Sigmoid colon (tissue), 7 donors: Measurements from ENCODE around the gene EXOC6. TPM values are rescaled to one million over a fixed set of nuclear protein-coding genes. Genes with fewer than 3 reads are reported as not detected.

ENCODE experiments used
- DNase-seq: peaks from one replicate; pipeline ENCODE4 v3.0.0-alpha.2; 2019
- H3K27ac ChIP-seq, 4 donors: fragments of 200-600 bp; sonication (generic); one replicate each; pipeline ENCODE4 v1.5.1; 2016 to 2019; ENCODE audit warnings: mild to moderate bottlenecking in 1 of 4
- H3K27me3 ChIP-seq, 3 donors: fragments of 200-600 bp; sonication (generic); one replicate each; pipeline ENCODE4 v1.5.1; 2019; ENCODE audit warnings: mild to moderate bottlenecking in 1 of 3
- H3K36me3 ChIP-seq, 4 donors: fragments of 200-600 bp; sonication (generic); one replicate each; pipeline ENCODE4 v1.5.1; 2016 to 2019
- H3K4me1 ChIP-seq, 4 donors: fragments of 200-600 bp; sonication (generic); one replicate each; pipeline ENCODE4 v1.5.1; 2017 to 2019
- H3K4me3 ChIP-seq, 4 donors: fragments of 200-600 bp; sonication (generic); one replicate each; pipeline ENCODE4 v1.5.1; 2017 to 2019; ENCODE audit warnings: mild to moderate bottlenecking in 2 of 4, moderate library complexity in 1 of 4
- H3K9me3 ChIP-seq, 4 donors: fragments of 200-600 bp in 3 of 4; sonication (generic) in 3 of 4; one replicate each; pipeline versions ENCODE4 v1.5.1 to v1.6.1; 2013 to 2019
- CTCF ChIP-seq, 4 experiments: fragments of 450-650 bp in 3 of 4; fragments of 200-600 bp in 1 of 4; IDR thresholded peaks; one replicate each; pipeline ENCODE4 v1.5.1; 2016 to 2019; ENCODE audit warnings: antibody characterized with exemption in 4 of 4, mild to moderate bottlenecking in 3 of 4, moderate library complexity in 2 of 4
- EP300 ChIP-seq, 4 donors: sonication (generic); formaldehyde crosslinking; IDR thresholded peaks; one replicate each; pipeline ENCODE4 v1.6.1; 2017; ENCODE audit warnings: antibody characterized with exemption in 4 of 4
- POLR2A ChIP-seq, 2 donors: fragments of 450-650 bp; IDR thresholded peaks; one replicate each; pipeline ENCODE4 v1.6.1; 2016; ENCODE audit warnings: antibody characterized with exemption in 2 of 2, mild to moderate bottlenecking in 2 of 2, moderate library complexity in 2 of 2
- POLR2AphosphoS5 ChIP-seq, 4 donors: sonication (generic); formaldehyde crosslinking; IDR thresholded peaks; one replicate each; pipeline ENCODE4 v1.6.1; 2017; ENCODE audit warnings: antibody characterized with exemption in 4 of 4
- WGBS, 2 donors: extraction: QIAGEN DNeasy Blood & Tissue Kit; methylation state at CpG; one replicate each; pipeline ENCODE4 v1.1.7; 2013; 5-methylcytosine and 5-hydroxymethylcytosine counted together
- intact Hi-C: fragments of 100-400 bp; cut with DNase I; formaldehyde crosslinking; loops from one replicate; pipeline ENCODE4 v1.15.1; 2023
- polyA plus RNA-seq, 3 donors: library from polyadenylated mRNA; stranded (reverse); fragments of 200-250 nt; gene quantifications; one replicate each; pipeline ENCODE4 v1.2.3, GENCODE V29; 2013
- total RNA-seq, 4 donors: library from RNA; depleted of rRNA; stranded (reverse); fragments of >200 nt; gene quantifications; one replicate each; pipeline ENCODE4 v1.1.0, GENCODE V29; 2016
- donor health status: healthy with polysubstance abuse.
- donor health status: Bipolar disorder and iron deficiency.
- donor health status: healthy.

EXOC6 gene
- total and polyA plus RNA-seq, 7 donors = 6.6 to 20.2 (median 16.6) TPM

- no peaks in the 10 kb centered on the region for H3K36me3 ChIP-seq
- TF ChIP-seq POLR2A (IDR thresholded peaks at IDR 0.05) (no peak), EP300 (IDR thresholded peaks at IDR 0.05) (no peak), CTCF (IDR thresholded peaks at IDR 0.05) (no peak), POLR2AphosphoS5 (IDR thresholded peaks at IDR 0.05) (no peak)
- no peaks in the 10 kb centered on the region for H3K9me3 ChIP-seq
- H3K4me3 ChIP-seq = no peak overlapping the region
- intact Hi-C loops = no loop called here
- no peaks in the 10 kb centered on the region for H3K4me1 ChIP-seq
- 94 to 95% methylated on average over 2 of the region's 2 CpGs for WGBS, 2 donors
- no peak overlapping the region for H3K27ac ChIP-seq
- H3K27me3 ChIP-seq = no peaks in the 10 kb centered on the region
- no peak for DNase-seq
Measured at GRCh38 chr10:92999191-92999590, 150.9 kb downstream of the EXOC6 start.

- WGBS, 2 donors = 5 to 23% methylated on average over 3 of the region's 3 CpGs
- no peak overlapping the region for H3K27ac ChIP-seq
- H3K4me1 ChIP-seq = no peaks in the 10 kb centered on the region
- no peaks in the 10 kb centered on the region for H3K36me3 ChIP-seq
- no peaks in the 10 kb centered on the region for H3K27me3 ChIP-seq
- intact Hi-C loops = no loop called here
- H3K9me3 ChIP-seq = no peaks in the 10 kb centered on the region
- no peak overlapping the region for H3K4me3 ChIP-seq
- DNase-seq = no peak
- TF ChIP-seq CTCF (IDR thresholded peaks at IDR 0.05) (peak in 3 of 4 experiments; percentile 10 to 34 (median 26)), POLR2AphosphoS5 (IDR thresholded peaks at IDR 0.05) (no peak)
Measured at GRCh38 chr10:93006435-93007039, 158.2 kb downstream of the EXOC6 start.

- WGBS, 2 donors = 41 to 74% methylated on average over 3 of the region's 3 CpGs
- intact Hi-C loops = no loop called here
- no peak for TF ChIP-seq CTCF (IDR thresholded peaks at IDR 0.05)
- no peak for TF ChIP-seq POLR2A (IDR thresholded peaks at IDR 0.05)
- no peak for TF ChIP-seq POLR2AphosphoS5 (IDR thresholded peaks at IDR 0.05)
- no peak for TF ChIP-seq EP300 (IDR thresholded peaks at IDR 0.05)
- Histone ChIP-seq H3K27me3 (no peaks in the 10 kb centered on the region), H3K9me3 (no peaks in the 10 kb centered on the region), H3K4me1 (no peaks in the 10 kb centered on the region), H3K4me3 (no peak overlapping the region), H3K36me3 (peaks cover 0 to 14% (median 2%) of the 10 kb centered on the region in 4 donors), H3K27ac (no peak overlapping the region)
- DNase-seq = no peak
Measured at GRCh38 chr10:93015722-93016121, 167.4 kb downstream of the EXOC6 start.

- DNase-seq = no peak
- Histone ChIP-seq H3K27me3 (no peaks in the 10 kb centered on the region), H3K4me1 (no peaks in the 10 kb centered on the region), H3K36me3 (peaks cover 0 to 19% (median 0%) of the 10 kb centered on the region in 4 donors), H3K9me3 (peaks cover 0 to 5% (median 0%) of the 10 kb centered on the region in 4 donors), H3K27ac (no peak overlapping the region), H3K4me3 (no peak overlapping the region)
- TF ChIP-seq CTCF (IDR thresholded peaks at IDR 0.05) (no peak), POLR2AphosphoS5 (IDR thresholded peaks at IDR 0.05) (no peak), POLR2A (IDR thresholded peaks at IDR 0.05) (no peak), EP300 (IDR thresholded peaks at IDR 0.05) (no peak)
- 95 to 98% methylated on average over 4 of the region's 4 CpGs for WGBS, 2 donors
- intact Hi-C loops = no loop called here
Measured at GRCh38 chr10:93023013-93023650, 174.8 kb downstream of the EXOC6 start.
